ENCODE data around the gene GPR78.

The GPR78 gene

GRCh38 chr4:8568068-8568668 lies 12.0 kb upstream of the GPR78 start:
- no peak for TF ChIP-seq GATA2 (IDR thresholded peaks at IDR 0.05; ENCODE audit: low read depth, low read length)
- TF ChIP-seq GATA3 (IDR thresholded peaks at IDR 0.05; ENCODE audit: low read depth, low read length) = no peak

GRCh38 chr4:8570201-8570600 lies 10.0 kb upstream of the GPR78 start:
- TF ChIP-seq GATA3 (IDR thresholded peaks at IDR 0.05; ENCODE audit: low read depth, low read length) (no peak), GATA2 (IDR thresholded peaks at IDR 0.05; ENCODE audit: low read depth, low read length) (no peak)

- TF ChIP-seq GATA3 (IDR thresholded peaks at IDR 0.05; ENCODE audit: low read depth, low read length) = no peak
- TF ChIP-seq GATA2 (IDR thresholded peaks at IDR 0.05; ENCODE audit: low read depth, low read length) = no peak
These were observed 8.2 kb upstream of the GPR78 start for GRCh38 chr4:8571702-8572685.

GRCh38 chr4:8573266-8573665 lies 6.9 kb upstream of the GPR78 start:
- no peak for TF ChIP-seq GATA2 (IDR thresholded peaks at IDR 0.05; ENCODE audit: low read depth, low read length)

- TF ChIP-seq GATA3 (IDR thresholded peaks at IDR 0.05; ENCODE audit: low read depth, low read length) (no peak), GATA2 (IDR thresholded peaks at IDR 0.05; ENCODE audit: low read depth, low read length) (no peak)
These were observed 5.3 kb upstream of the GPR78 start for GRCh38 chr4:8574796-8575370.

- TF ChIP-seq GATA3 (IDR thresholded peaks at IDR 0.05; ENCODE audit: low read depth, low read length) = no peak
- TF ChIP-seq GATA2 (IDR thresholded peaks at IDR 0.05; ENCODE audit: low read depth, low read length) = no peak
These were observed 4.7 kb upstream of the GPR78 start for GRCh38 chr4:8575457-8575856.

- no peak for TF ChIP-seq GATA3 (IDR thresholded peaks at IDR 0.05; ENCODE audit: low read depth, low read length)
- no peak for TF ChIP-seq GATA2 (IDR thresholded peaks at IDR 0.05; ENCODE audit: low read depth, low read length)
These were observed 3.1 kb upstream of the GPR78 start for GRCh38 chr4:8577046-8577445.

- TF ChIP-seq GATA2 (IDR thresholded peaks at IDR 0.05; ENCODE audit: low read depth, low read length) (no peak), GATA3 (IDR thresholded peaks at IDR 0.05; ENCODE audit: low read depth, low read length) (no peak)
These were observed 2.2 kb upstream of the GPR78 start for GRCh38 chr4:8577972-8578371.

- TF ChIP-seq GATA2 (IDR thresholded peaks at IDR 0.05; ENCODE audit: low read depth, low read length) = no peak
- TF ChIP-seq GATA3 (IDR thresholded peaks at IDR 0.05; ENCODE audit: low read depth, low read length) = no peak
These were observed 1.5 kb upstream of the GPR78 start for GRCh38 chr4:8578717-8579116.

GRCh38 chr4:8579526-8580320 lies 469 bp upstream of the GPR78 start:
- no peak for TF ChIP-seq GATA3 (IDR thresholded peaks at IDR 0.05; ENCODE audit: low read depth, low read length)
- TF ChIP-seq GATA2 (IDR thresholded peaks at IDR 0.05; ENCODE audit: low read depth, low read length) = no peak

- TF ChIP-seq GATA3 (IDR thresholded peaks at IDR 0.05; ENCODE audit: low read depth, low read length) (no peak), GATA2 (IDR thresholded peaks at IDR 0.05; ENCODE audit: low read depth, low read length) (no peak)
These were observed 1.1 kb downstream of the GPR78 start for GRCh38 chr4:8581094-8581861.

GRCh38 chr4:8582016-8582415 lies 1.8 kb downstream of the GPR78 start:
- TF ChIP-seq GATA2 (IDR thresholded peaks at IDR 0.05; ENCODE audit: low read depth, low read length) (no peak), GATA3 (IDR thresholded peaks at IDR 0.05; ENCODE audit: low read depth, low read length) (no peak)

- no peak for TF ChIP-seq GATA2 (IDR thresholded peaks at IDR 0.05; ENCODE audit: low read depth, low read length)
- no peak for TF ChIP-seq GATA3 (IDR thresholded peaks at IDR 0.05; ENCODE audit: low read depth, low read length)
These were observed 2.2 kb downstream of the GPR78 start for GRCh38 chr4:8582436-8582835.
